ENCODE results near the gene NUDT4.

The NUDT4 gene

DNA sequence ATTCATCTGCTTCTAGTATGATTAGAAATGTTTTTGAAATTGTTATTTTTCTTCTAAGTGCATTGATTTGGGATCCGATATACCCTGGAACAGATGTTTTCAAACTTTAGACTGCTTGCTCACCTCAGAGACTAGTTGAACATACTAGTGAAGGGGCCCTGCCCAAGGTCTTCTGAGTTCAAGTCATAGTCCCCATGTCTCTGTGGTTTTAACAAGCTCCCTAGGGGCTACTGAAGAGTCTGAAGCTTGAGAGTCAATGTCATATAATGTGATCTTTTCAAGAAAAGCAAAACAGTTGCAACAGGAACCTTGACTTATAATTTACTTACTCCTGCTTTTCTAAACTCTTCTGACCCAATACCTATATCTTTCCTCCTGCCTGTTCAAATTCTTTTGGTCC, 71.6 kb downstream of the NUDT4 start:
- H3K27me3 ChIP-seq (ENCODE audit: insufficient read depth, poor library complexity, severe bottlenecking) = no peaks in the 10 kb centered on the region
- DNase-seq (ENCODE audit: low read depth in 1 of 2, low spot score in 1 of 2) = no peak
- H3K4me3 ChIP-seq (replicated peaks; ENCODE audit: insufficient read depth, low read length) = no peak overlapping the region
- no peak overlapping the region for H3K27ac ChIP-seq (replicated peaks)
- TF ChIP-seq SPI1 (IDR thresholded peaks at IDR 0.05; ENCODE audit: borderline replicate concordance, low read depth) (no peak), POLR2AphosphoS5 (IDR thresholded peaks at IDR 0.05; ENCODE audit: low read depth) (no peak), GABPA (IDR thresholded peaks at IDR 0.05; ENCODE audit: low read depth) (no peak)
- TF ChIP-seq, protein P1, sequence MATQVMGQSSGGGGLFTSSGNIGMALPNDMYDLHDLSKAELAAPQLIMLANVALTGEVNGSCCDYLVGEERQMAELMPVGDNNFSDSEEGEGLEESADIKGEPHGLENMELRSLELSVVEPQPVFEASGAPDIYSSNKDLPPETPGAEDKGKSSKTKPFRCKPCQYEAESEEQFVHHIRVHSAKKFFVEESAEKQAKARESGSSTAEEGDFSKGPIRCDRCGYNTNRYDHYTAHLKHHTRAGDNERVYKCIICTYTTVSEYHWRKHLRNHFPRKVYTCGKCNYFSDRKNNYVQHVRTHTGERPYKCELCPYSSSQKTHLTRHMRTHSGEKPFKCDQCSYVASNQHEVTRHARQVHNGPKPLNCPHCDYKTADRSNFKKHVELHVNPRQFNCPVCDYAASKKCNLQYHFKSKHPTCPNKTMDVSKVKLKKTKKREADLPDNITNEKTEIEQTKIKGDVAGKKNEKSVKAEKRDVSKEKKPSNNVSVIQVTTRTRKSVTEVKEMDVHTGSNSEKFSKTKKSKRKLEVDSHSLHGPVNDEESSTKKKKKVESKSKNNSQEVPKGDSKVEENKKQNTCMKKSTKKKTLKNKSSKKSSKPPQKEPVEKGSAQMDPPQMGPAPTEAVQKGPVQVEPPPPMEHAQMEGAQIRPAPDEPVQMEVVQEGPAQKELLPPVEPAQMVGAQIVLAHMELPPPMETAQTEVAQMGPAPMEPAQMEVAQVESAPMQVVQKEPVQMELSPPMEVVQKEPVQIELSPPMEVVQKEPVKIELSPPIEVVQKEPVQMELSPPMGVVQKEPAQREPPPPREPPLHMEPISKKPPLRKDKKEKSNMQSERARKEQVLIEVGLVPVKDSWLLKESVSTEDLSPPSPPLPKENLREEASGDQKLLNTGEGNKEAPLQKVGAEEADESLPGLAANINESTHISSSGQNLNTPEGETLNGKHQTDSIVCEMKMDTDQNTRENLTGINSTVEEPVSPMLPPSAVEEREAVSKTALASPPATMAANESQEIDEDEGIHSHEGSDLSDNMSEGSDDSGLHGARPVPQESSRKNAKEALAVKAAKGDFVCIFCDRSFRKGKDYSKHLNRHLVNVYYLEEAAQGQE (IDR thresholded peaks at IDR 0.05; ENCODE audit: insufficient replicate concordance, low read depth) = no peak
- TF ChIP-seq, protein P2, sequence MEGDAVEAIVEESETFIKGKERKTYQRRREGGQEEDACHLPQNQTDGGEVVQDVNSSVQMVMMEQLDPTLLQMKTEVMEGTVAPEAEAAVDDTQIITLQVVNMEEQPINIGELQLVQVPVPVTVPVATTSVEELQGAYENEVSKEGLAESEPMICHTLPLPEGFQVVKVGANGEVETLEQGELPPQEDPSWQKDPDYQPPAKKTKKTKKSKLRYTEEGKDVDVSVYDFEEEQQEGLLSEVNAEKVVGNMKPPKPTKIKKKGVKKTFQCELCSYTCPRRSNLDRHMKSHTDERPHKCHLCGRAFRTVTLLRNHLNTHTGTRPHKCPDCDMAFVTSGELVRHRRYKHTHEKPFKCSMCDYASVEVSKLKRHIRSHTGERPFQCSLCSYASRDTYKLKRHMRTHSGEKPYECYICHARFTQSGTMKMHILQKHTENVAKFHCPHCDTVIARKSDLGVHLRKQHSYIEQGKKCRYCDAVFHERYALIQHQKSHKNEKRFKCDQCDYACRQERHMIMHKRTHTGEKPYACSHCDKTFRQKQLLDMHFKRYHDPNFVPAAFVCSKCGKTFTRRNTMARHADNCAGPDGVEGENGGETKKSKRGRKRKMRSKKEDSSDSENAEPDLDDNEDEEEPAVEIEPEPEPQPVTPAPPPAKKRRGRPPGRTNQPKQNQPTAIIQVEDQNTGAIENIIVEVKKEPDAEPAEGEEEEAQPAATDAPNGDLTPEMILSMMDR (IDR thresholded peaks at IDR 0.05; ENCODE audit: insufficient read depth, low read length) = no peak

DNA sequence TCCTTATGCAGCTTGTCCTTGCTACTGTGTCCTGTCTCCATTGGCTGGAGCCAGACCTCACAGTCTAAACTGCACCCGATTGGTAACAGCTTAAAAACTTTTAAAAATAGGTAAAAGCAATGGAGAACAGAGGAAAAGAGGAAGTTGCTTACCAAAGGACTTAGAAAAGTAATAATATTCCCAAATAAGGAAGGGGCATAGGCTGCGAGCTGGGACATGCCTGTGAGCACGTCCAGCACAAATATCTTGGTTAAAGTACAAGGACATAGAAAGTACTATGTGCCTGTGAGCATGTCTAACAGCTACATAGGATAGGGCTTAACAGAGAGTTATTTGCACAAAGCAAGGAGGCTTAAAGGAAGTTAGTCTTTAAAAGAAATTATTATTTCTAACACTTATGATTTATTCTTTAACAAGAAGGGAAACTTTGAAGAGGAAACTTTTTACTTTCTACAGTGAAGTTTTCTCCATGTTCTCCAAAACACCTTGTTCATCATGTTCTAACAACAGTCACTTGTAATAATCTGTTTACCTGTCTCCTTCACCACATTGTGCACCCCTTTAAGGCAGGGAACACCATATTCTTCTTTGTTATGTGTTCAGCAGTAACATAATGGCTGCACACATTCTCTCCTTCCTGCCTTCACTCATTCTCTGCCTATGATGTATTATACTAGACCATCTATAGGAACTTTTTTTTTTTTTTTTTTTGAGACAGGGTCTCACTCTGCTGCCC, 73.9 kb downstream of the NUDT4 start:
- peak in 1 of 2 experiments; percentile 15 for DNase-seq (ENCODE audit: low read depth in 1 of 2, low spot score in 1 of 2)
- H3K27ac ChIP-seq (replicated peaks) = no peak overlapping the region
- H3K27me3 ChIP-seq (ENCODE audit: insufficient read depth, poor library complexity, severe bottlenecking) = no peaks in the 10 kb centered on the region
- TF ChIP-seq SPI1 (IDR thresholded peaks at IDR 0.05; ENCODE audit: borderline replicate concordance, low read depth) (peak; percentile 42; the same call in 1 of the 2 replicates), POLR2AphosphoS5 (IDR thresholded peaks at IDR 0.05; ENCODE audit: low read depth) (no peak), GABPA (IDR thresholded peaks at IDR 0.05; ENCODE audit: low read depth) (no peak)
- TF ChIP-seq, protein P2 (IDR thresholded peaks at IDR 0.05; ENCODE audit: insufficient read depth, low read length) = no peak
- TF ChIP-seq, protein P1 (IDR thresholded peaks at IDR 0.05; ENCODE audit: insufficient replicate concordance, low read depth) = no peak
- no peak overlapping the region for H3K4me3 ChIP-seq (replicated peaks; ENCODE audit: insufficient read depth, low read length)

DNA sequence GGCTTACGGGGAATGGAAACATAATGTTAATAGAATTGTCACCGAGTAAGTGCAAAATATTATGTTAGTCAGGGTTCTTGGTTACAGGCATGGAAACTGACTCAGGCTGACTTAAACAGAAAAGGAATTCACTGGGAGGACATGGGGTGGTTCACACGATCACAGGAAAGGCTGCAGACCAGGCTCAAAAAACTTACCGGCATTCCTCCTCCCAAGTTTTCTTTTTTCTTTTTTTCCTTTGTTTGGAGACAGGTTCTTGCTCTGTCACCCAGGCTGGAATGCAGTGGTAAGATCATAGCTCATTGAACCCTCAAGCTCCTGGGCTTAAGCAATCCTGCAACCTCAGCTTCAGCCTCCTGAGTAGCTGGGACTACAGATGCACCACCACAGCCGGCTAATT, 75.9 kb downstream of the NUDT4 start:
- no peak for DNase-seq (ENCODE audit: low read depth in 1 of 2, low spot score in 1 of 2)
- no peak overlapping the region for H3K27ac ChIP-seq (replicated peaks)
- H3K27me3 ChIP-seq (ENCODE audit: insufficient read depth, poor library complexity, severe bottlenecking) = no peaks in the 10 kb centered on the region
- H3K4me3 ChIP-seq (replicated peaks; ENCODE audit: insufficient read depth, low read length) = no peak overlapping the region
- TF ChIP-seq, protein P1 (IDR thresholded peaks at IDR 0.05; ENCODE audit: insufficient replicate concordance, low read depth) = no peak
- TF ChIP-seq, protein P2 (IDR thresholded peaks at IDR 0.05; ENCODE audit: insufficient read depth, low read length) = no peak
- TF ChIP-seq POLR2AphosphoS5 (IDR thresholded peaks at IDR 0.05; ENCODE audit: low read depth) (no peak), SPI1 (IDR thresholded peaks at IDR 0.05; ENCODE audit: borderline replicate concordance, low read depth) (no peak), GABPA (IDR thresholded peaks at IDR 0.05; ENCODE audit: low read depth) (no peak)
